DOHH2 (cell line): Measurements from ENCODE around the gene COPS4.
"Not testable (repeated sequence)": the region's sequence is repeated elsewhere in the genome, so short reads cannot be mapped to it uniquely, and the experiment has no call there.

ENCODE experiments used
- EZH2phosphoT487 ChIP-seq: fragments of 200-600 bp; sonication (generic); IDR thresholded peaks from 2 replicates; pipeline ENCODE4 v1.6.1; 2017; ENCODE audit warnings: borderline replicate concordance, mild to moderate bottlenecking, antibody characterized with exemption, low read length, moderate library complexity, mixed read lengths
- TF ChIP-seq, protein P1 (sequence below): fragments of 200-600 bp; sonication (generic); IDR thresholded peaks from one replicate; pipeline ENCODE4 v1.5.1; 2014; ENCODE audit warnings: antibody characterized with exemption, mild to moderate bottlenecking, low read depth, low read length; ENCODE audit not compliant: poor library complexity, severe bottlenecking

DNA sequence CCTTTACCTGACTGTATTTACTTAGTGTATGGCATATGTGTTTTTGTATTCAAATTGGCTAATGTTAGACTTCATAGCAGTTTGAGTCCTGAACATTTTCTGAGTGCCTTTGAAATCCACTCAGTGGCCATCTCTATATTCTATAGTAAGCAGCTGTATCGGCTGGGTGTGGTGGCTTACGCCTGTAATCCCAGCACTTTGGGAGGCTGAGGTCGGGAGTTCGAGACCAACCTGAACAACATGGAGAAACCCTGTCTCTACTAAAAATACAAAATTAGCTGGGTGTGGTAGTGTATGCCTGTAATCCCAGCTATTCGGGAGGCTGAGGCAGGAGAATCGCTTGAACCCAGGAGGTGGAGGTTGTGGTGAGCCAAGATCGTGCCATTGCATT lies 76.8 kb downstream of the COPS4 start:
- TF ChIP-seq, protein P1, sequence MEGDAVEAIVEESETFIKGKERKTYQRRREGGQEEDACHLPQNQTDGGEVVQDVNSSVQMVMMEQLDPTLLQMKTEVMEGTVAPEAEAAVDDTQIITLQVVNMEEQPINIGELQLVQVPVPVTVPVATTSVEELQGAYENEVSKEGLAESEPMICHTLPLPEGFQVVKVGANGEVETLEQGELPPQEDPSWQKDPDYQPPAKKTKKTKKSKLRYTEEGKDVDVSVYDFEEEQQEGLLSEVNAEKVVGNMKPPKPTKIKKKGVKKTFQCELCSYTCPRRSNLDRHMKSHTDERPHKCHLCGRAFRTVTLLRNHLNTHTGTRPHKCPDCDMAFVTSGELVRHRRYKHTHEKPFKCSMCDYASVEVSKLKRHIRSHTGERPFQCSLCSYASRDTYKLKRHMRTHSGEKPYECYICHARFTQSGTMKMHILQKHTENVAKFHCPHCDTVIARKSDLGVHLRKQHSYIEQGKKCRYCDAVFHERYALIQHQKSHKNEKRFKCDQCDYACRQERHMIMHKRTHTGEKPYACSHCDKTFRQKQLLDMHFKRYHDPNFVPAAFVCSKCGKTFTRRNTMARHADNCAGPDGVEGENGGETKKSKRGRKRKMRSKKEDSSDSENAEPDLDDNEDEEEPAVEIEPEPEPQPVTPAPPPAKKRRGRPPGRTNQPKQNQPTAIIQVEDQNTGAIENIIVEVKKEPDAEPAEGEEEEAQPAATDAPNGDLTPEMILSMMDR = not testable (repeated sequence)
- TF ChIP-seq EZH2phosphoT487 = not testable (repeated sequence)
